ENCODE measurements around the gene ITPR3. TPM values are rescaled to one million over a fixed set of nuclear protein-coding genes. Genes with fewer than 3 reads are reported as not detected.
A peak's percentile ranks its signal among the peaks of the same experiment; 100 is the strongest.

Gene ITPR3
- total RNA-seq, 1 experiment from 2014 or later = 110 TPM

GRCh38 chr6:33731751-33732282 is 110.7 kb downstream of the ITPR3 start:
- DNase-seq (ENCODE audit: low spot score) = peak; percentile 72

GRCh38 chr6:33732385-33732784 is 111.3 kb downstream of the ITPR3 start:
- no peak for DNase-seq (ENCODE audit: low spot score)

GRCh38 chr6:33732817-33733708 is 111.9 kb downstream of the ITPR3 start:
- no peak for DNase-seq (ENCODE audit: low spot score)

GRCh38 chr6:33733709-33734007 is 112.5 kb downstream of the ITPR3 start:
- DNase-seq (ENCODE audit: low spot score) = no peak

- no peak for DNase-seq (ENCODE audit: low spot score)
Measured at GRCh38 chr6:33735216-33735615, 114.1 kb downstream of the ITPR3 start.

GRCh38 chr6:33737267-33738026 is 116.3 kb downstream of the ITPR3 start:
- DNase-seq (ENCODE audit: low spot score) = no peak

- no peak for DNase-seq (ENCODE audit: low spot score)
Measured at GRCh38 chr6:33738153-33738552, 117.0 kb downstream of the ITPR3 start.

GRCh38 chr6:33738879-33739278 is 117.8 kb downstream of the ITPR3 start:
- DNase-seq (ENCODE audit: low spot score) = no peak

GRCh38 chr6:33739571-33739970 is 118.4 kb downstream of the ITPR3 start:
- DNase-seq (ENCODE audit: low spot score) = no peak

- DNase-seq (ENCODE audit: low spot score) = no peak
Measured at GRCh38 chr6:33740204-33740608, 119.1 kb downstream of the ITPR3 start.

- DNase-seq (ENCODE audit: low spot score) = no peak
Measured at GRCh38 chr6:33740794-33741193, 119.7 kb downstream of the ITPR3 start.

GRCh38 chr6:33742092-33742491 is 121.0 kb downstream of the ITPR3 start:
- DNase-seq (ENCODE audit: low spot score) = no peak

GRCh38 chr6:33742837-33743236 is 121.7 kb downstream of the ITPR3 start:
- no peak for DNase-seq (ENCODE audit: low spot score)

GRCh38 chr6:33744001-33744848 is 123.1 kb downstream of the ITPR3 start:
- DNase-seq (ENCODE audit: low spot score) = peak; percentile 77

- no peak for DNase-seq (ENCODE audit: low spot score)
Measured at GRCh38 chr6:33744895-33745546, 123.9 kb downstream of the ITPR3 start.

GRCh38 chr6:33745548-33745947 is 124.4 kb downstream of the ITPR3 start:
- no peak for DNase-seq (ENCODE audit: low spot score)

Small RNA genes lying within 50 kb of the gene (small RNA-seq; reads per million reads assigned to genes)
- gene MIR3934 = not detected

Other genes with a start within 250 kb of the ITPR3 start
- 64.8 and 67.5 TPM in 2 replicates for gene KIFC1, start 229.5 kb upstream of the ITPR3 start, total RNA-seq (2014; rRNA removed; shearing (Covaris generic))
- gene PHF1, start 210.3 kb upstream of the ITPR3 start, total RNA-seq (2014; rRNA removed; shearing (Covaris generic)) = 30.8 and 35.5 TPM in 2 replicates
- gene CUTA, start 203.2 kb upstream of the ITPR3 start, total RNA-seq (2014; rRNA removed; shearing (Covaris generic)) = 300 and 321 TPM in 2 replicates
- gene SYNGAP1, start 201.3 kb upstream of the ITPR3 start, total RNA-seq (2014; rRNA removed; shearing (Covaris generic)) = 3.3 and 5.2 TPM in 2 replicates
- gene ZBTB9, start 166.7 kb upstream of the ITPR3 start, total RNA-seq (2014; rRNA removed; shearing (Covaris generic)) = 4.7 and 11.2 TPM in 2 replicates
- 19.7 and 27.8 TPM in 2 replicates for gene BAK1, start 41.0 kb upstream of the ITPR3 start, total RNA-seq (2014; rRNA removed; shearing (Covaris generic))
- 43.4 and 49.0 TPM in 2 replicates for gene UQCC2, start 90.4 kb downstream of the ITPR3 start, total RNA-seq (2014; rRNA removed; shearing (Covaris generic))
- gene IP6K3, start 125.6 kb downstream of the ITPR3 start, total RNA-seq (2014; rRNA removed; shearing (Covaris generic)) = not detected in 2 replicates
- gene LEMD2, start 167.8 kb downstream of the ITPR3 start, total RNA-seq (2014; rRNA removed; shearing (Covaris generic)) = 42.1 and 50.2 TPM in 2 replicates
- not detected in 2 replicates for gene MLN, start 182.7 kb downstream of the ITPR3 start, total RNA-seq (2014; rRNA removed; shearing (Covaris generic))

All from HT-29 (cell line).